ENCODE measurements around the gene VTI1B.

- no peak for TF ChIP-seq CTCF (conservative IDR thresholded peaks at IDR 0.05; ENCODE audit: low read depth, low read length)
- TF ChIP-seq POLR2A (IDR thresholded peaks at IDR 0.05; ENCODE audit: low read depth, low read length), result no peak
- no peak for TF ChIP-seq RFX5 (IDR thresholded peaks at IDR 0.05; ENCODE audit: low read depth, low read length)
- no peak for TF ChIP-seq USF2 (IDR thresholded peaks at IDR 0.05; ENCODE audit: low read depth, low read length)
- TF ChIP-seq BHLHE40 (IDR thresholded peaks at IDR 0.05; ENCODE audit: low read depth, low read length), result no peak
- no peak for TF ChIP-seq RCOR1 (IDR thresholded peaks at IDR 0.05; ENCODE audit: insufficient replicate concordance, low read length)
- no peak for TF ChIP-seq FOS (IDR thresholded peaks at IDR 0.05; ENCODE audit: low read depth, low read length)
- TF ChIP-seq CEBPB (IDR thresholded peaks at IDR 0.05; ENCODE audit: low read depth, low read length), result no peak
- TF ChIP-seq RAD21 (IDR thresholded peaks at IDR 0.05; ENCODE audit: low read length), result no peak
- no peak for TF ChIP-seq MAZ (IDR thresholded peaks at IDR 0.05; ENCODE audit: borderline replicate concordance, low read depth, low read length)
- TF ChIP-seq NFE2L2 (IDR thresholded peaks at IDR 0.05; ENCODE audit: low read depth, low read length), result no peak
- TF ChIP-seq ELK1 (IDR thresholded peaks at IDR 0.05; ENCODE audit: borderline replicate concordance, low read depth, low read length), result no peak
- TF ChIP-seq MXI1 (IDR thresholded peaks at IDR 0.05; ENCODE audit: borderline replicate concordance, low read depth, low read length), result no peak
- no peak for TF ChIP-seq CHD1 (IDR thresholded peaks at IDR 0.05; ENCODE audit: low read depth, low read length)
Measured at GRCh38 chr14:67673451-67673850, 981 bp downstream of the VTI1B start.

Measured in IMR-90 (cell line).